Activated B cell treated with CpG ODN at 0.5 μM for 24 hours (primary cell): Measurements from ENCODE around the gene ARL6. TPM values are rescaled to one million over a fixed set of nuclear protein-coding genes. Genes with fewer than 3 reads are reported as not detected.

Source experiments
- ATAC-seq: fragments of 200-7000 bp; cut with Tn5 transposase; one replicate; pipeline ENCODE4 v1.10.0; 2021; ENCODE audit warnings: low read depth, mild to moderate bottlenecking, moderate library complexity
- CTCF ChIA-PET: fragments of 350-600 bp; sonication (Branson Sonifier 250); formaldehyde crosslinking; loops from one replicate; lab custom pipeline; 2021; ENCODE audit warnings: antibody characterized with exemption; lab: Charles Lee
- POLR2A ChIA-PET: fragments of 350-600 bp; sonication (Branson Sonifier 250); formaldehyde crosslinking; loops from one replicate; lab custom pipeline; 2021; ENCODE audit warnings: antibody characterized with exemption; lab: Charles Lee
- DNase-seq: peaks from one replicate; pipeline ENCODE4 v3.0.0; 2022
- H3K27ac Mint-ChIP-seq: one replicate; pipeline ENCODE4 v1.8.0; 2020; ENCODE audit warnings: mixed read lengths
- H3K27me3 Mint-ChIP-seq: one replicate; pipeline ENCODE4 v1.8.0; 2021; ENCODE audit warnings: mixed read lengths
- H3K36me3 Mint-ChIP-seq: one replicate; pipeline ENCODE4 v1.8.0; 2021; ENCODE audit warnings: low read depth, mixed read lengths
- H3K4me1 Mint-ChIP-seq: one replicate; pipeline ENCODE4 v1.8.0; 2021; ENCODE audit warnings: mixed read lengths
- H3K4me3 Mint-ChIP-seq: one replicate; pipeline ENCODE4 v1.8.0; 2020; ENCODE audit warnings: mild to moderate bottlenecking, mixed read lengths
- H3K9me3 Mint-ChIP-seq: one replicate; pipeline ENCODE4 v1.8.0; 2020; ENCODE audit warnings: mixed read lengths
- intact Hi-C: fragments of 100-400 bp; cut with micrococcal nuclease; formaldehyde crosslinking; loops from one replicate; pipeline ENCODE4 v1.15.1; 2024
- total RNA-seq: library from RNA; stranded (reverse); gene quantifications from 2 replicates; pipeline ENCODE4 v1.2.3, GENCODE V29; 2022
- TF ChIP-seq, protein P1 (sequence below): fragments of 200-600 bp; IDR thresholded peaks from one replicate; pipeline ENCODE4 v1.8.0; 2022; ENCODE audit warnings: antibody characterized with exemption, mild to moderate bottlenecking

The ARL6 gene
- total RNA-seq, 1 donor from 2014 or later, result 4.2 TPM

DNA sequence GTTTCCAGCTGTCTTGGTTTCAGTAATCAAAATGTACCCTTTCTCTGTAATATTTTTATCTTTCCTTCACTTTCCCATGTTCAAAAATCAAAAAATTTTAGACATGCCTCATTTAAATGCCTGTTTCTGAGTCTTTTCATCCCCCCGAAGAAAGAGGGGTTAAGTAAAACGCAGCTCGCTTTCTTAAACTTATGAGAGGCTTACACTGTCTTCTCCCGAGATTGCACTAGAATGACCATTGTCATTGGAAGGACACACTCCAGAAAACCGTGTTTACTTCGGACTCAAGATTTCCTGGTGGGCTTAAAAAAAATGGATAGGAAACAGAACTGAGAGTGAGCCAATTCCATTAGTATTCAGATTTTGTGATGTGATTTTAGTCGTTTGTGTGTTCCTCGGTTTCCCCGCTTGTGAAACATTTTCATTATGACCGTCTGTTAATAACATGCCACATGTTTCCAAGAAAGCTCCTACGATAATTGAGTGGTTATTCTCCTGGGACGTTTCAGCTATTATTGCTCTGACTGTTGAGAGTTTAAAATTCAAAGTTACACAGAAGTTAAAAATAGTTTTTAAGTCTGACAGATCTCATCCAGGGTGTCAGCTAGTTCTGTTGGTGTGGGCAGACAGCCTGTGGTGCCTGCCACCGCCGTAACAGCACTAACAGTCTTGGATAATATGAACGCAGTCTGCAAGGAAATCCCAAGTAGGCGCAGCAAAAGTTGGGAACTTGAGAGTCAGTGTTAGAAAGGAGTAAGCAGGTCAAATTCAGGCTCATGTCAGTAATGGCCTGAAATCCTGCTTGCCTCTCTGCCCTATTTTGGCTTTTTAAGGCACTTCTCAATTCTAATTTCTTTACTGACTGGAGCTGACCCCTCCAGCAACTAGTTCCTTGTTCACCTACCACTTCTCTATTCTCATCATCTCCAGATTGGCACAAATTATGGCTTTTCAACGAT, 58.8 kb downstream of the ARL6 start:
- Mint-ChIP-seq H3K4me1 (peaks cover 21% of the 10 kb centered on the region), H3K27me3 (peaks cover 37% of the 10 kb centered on the region), H3K9me3 (no peaks in the 10 kb centered on the region), H3K4me3 (peak overlapping the region; percentile 88), H3K27ac (no peak overlapping the region), H3K36me3 (no peaks in the 10 kb centered on the region)
- DNase-seq, result no peak
- POLR2A ChIA-PET, result no interaction called here
- no peak for ATAC-seq
- TF ChIP-seq, protein P1, sequence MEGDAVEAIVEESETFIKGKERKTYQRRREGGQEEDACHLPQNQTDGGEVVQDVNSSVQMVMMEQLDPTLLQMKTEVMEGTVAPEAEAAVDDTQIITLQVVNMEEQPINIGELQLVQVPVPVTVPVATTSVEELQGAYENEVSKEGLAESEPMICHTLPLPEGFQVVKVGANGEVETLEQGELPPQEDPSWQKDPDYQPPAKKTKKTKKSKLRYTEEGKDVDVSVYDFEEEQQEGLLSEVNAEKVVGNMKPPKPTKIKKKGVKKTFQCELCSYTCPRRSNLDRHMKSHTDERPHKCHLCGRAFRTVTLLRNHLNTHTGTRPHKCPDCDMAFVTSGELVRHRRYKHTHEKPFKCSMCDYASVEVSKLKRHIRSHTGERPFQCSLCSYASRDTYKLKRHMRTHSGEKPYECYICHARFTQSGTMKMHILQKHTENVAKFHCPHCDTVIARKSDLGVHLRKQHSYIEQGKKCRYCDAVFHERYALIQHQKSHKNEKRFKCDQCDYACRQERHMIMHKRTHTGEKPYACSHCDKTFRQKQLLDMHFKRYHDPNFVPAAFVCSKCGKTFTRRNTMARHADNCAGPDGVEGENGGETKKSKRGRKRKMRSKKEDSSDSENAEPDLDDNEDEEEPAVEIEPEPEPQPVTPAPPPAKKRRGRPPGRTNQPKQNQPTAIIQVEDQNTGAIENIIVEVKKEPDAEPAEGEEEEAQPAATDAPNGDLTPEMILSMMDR, result no peak
- intact Hi-C loops, result loop anchor here (2.0 kb wide), 1 partner anchor 31 kb away; no protein-coding TSS in a partner anchor
- CTCF ChIA-PET, result interaction anchor here (0.7 kb wide), 1 partner anchor 104 kb away, joined by 3 read pairs; no protein-coding TSS in a partner anchor

DNA sequence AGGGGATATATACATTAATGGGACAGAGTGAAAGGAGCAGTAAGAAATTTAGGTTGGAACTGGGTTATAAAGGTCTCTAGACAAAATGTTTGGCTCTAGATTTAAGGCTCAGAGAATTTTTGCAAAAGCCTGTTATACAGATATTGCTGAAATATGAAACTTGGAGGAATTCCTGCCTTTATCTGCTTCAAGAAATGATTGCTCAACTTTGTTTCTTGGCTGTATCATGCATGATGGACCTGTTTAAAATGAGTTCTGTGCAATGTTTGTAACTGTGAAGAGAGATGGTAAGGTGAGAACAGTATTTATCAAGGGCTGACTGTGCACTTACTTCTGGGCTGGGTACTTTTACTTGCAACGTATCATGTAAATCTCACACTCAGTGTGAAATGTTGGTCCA, 60.5 kb downstream of the ARL6 start:
- Mint-ChIP-seq H3K4me1 (peaks cover 21% of the 10 kb centered on the region), H3K27me3 (peaks cover 29% of the 10 kb centered on the region), H3K27ac (no peak overlapping the region), H3K4me3 (no peak overlapping the region), H3K36me3 (no peaks in the 10 kb centered on the region), H3K9me3 (no peaks in the 10 kb centered on the region)
- intact Hi-C loops, result no loop called here
- TF ChIP-seq, protein P1, result no peak
- no peak for DNase-seq
- CTCF ChIA-PET, result no interaction called here
- ATAC-seq, result no peak
- POLR2A ChIA-PET, result no interaction called here

DNA sequence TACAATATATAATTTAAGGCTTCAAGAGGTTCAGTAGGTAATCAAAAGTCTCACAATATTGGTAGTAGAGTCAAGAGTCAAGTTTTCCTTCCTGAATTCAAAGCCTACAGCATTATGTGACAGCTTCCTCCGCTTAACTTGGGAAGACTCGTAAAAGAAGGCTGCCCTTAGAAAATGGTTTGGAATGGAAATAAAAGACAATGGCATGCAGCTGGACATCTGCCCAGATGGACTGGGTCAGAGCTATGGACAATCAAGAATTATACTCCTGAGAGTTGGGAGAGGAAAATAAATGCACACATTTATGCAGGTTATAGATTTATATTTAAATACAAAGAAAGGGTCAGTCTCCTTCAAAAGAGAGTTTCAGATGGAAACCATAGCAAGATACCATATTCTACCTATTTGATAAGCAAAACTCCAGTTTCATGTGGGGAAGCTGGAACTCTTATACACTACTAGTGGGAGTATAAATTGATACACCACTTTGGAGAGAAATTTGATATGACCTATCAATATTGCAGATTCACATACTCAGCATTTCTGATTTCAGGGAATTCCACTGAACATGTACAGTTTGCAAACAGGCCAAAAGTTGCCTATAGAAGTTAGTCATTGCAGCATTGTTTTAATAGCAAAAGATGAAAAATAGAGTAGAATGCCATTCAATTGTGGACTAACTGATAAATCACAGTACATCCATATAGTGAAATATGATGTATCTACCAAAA, 63.3 kb downstream of the ARL6 start:
- no peak for ATAC-seq
- H3K27me3 Mint-ChIP-seq, result peaks cover 16% of the 10 kb centered on the region
- no peak for DNase-seq
- CTCF ChIA-PET, result no interaction called here
- no peak overlapping the region for H3K4me3 Mint-ChIP-seq
- H3K36me3 Mint-ChIP-seq, result no peaks in the 10 kb centered on the region
- peaks cover 3% of the 10 kb centered on the region for H3K9me3 Mint-ChIP-seq
- TF ChIP-seq, protein P1, result no peak
- peaks cover 7% of the 10 kb centered on the region for H3K4me1 Mint-ChIP-seq
- POLR2A ChIA-PET, result no interaction called here
- no peak overlapping the region for H3K27ac Mint-ChIP-seq
- intact Hi-C loops, result no loop called here

DNA sequence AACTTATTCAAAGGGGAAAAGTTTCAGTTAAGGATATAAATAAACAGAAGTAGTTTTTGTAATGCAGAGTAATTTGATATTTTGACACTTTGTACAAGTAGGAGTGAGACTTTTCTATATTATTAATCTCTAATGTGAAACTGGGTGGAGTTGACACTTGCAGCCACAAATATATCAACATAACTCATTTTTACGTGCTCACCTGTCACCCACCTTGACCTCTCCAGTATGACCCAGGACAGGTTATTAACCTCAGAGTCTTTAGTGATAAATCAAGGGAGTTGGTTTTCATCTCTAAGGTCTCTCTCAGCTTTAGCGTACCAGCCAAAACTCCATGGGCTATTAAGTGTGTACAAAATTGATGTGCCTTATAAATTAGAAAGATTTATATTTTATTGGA, 64.6 kb downstream of the ARL6 start:
- H3K27ac Mint-ChIP-seq, result no peak overlapping the region
- DNase-seq (no peak), ATAC-seq (no peak)
- H3K27me3 Mint-ChIP-seq, result peaks cover 9% of the 10 kb centered on the region
- no peaks in the 10 kb centered on the region for H3K36me3 Mint-ChIP-seq
- no peak overlapping the region for H3K4me3 Mint-ChIP-seq
- TF ChIP-seq, protein P1, result no peak
- POLR2A ChIA-PET, result no interaction called here
- intact Hi-C loops, result no loop called here
- CTCF ChIA-PET, result interaction anchor here (1.1 kb wide), 1 partner anchor 194 kb away, joined by 3 read pairs; no protein-coding TSS in a partner anchor
- no peaks in the 10 kb centered on the region for H3K4me1 Mint-ChIP-seq
- peaks cover 3% of the 10 kb centered on the region for H3K9me3 Mint-ChIP-seq

DNA sequence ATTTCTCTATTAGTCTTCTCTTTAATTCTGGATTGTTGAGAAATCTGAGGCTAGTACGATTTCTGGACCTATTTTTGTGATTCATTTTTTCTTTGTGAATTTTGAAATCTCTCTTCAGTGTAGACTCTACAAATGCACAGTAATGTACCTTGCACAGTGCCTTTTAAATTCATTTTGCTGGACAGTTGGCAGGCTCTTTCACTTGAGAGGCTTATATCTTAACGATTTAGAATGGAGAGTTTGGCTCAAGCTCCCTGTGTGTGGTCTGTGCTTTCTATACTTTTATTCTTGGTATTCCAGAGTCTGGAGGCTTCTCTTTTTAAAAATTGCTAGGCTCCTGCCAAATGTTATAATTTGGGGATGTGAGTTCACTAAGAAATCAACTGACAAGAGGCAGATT, 66.1 kb downstream of the ARL6 start:
- TF ChIP-seq, protein P1, result no peak
- Mint-ChIP-seq H3K27me3 (peaks cover under 1% of the 10 kb centered on the region), H3K4me3 (no peak overlapping the region), H3K27ac (no peak overlapping the region), H3K9me3 (peaks cover 3% of the 10 kb centered on the region), H3K4me1 (no peaks in the 10 kb centered on the region), H3K36me3 (no peaks in the 10 kb centered on the region)
- ChIA-PET POLR2A (no interaction called here), CTCF (no interaction called here)
- DNase-seq (no peak), ATAC-seq (no peak)
- intact Hi-C loops, result no loop called here
